ENCODE measurements around the gene DCTN2. TPM values are rescaled to one million over a fixed set of nuclear protein-coding genes. Genes with fewer than 3 reads are reported as not detected.
"Not testable (repeated sequence)": the region's sequence is repeated elsewhere in the genome, so short reads cannot be mapped to it uniquely, and the experiment has no call there.

Gene DCTN2
- total RNA-seq = 104 TPM

- peak; percentile 96 for DNase-seq (ENCODE audit: low spot score)
- intact Hi-C loops (cut with DNase I) = no loop called here
Observed at GRCh38 chr12:57546438-57547287, at the start of gene DCTN2. TSS of gene DCTN2 (minus strand) at chr12:57547192. CDS start at chr12:57547063, 129 bp downstream.

GRCh38 chr12:57593187-57593586 is 46.2 kb upstream of the DCTN2 start:
- intact Hi-C loops (cut with DNase I) = no loop called here
- no peak for ATAC-seq
- DNase-seq (ENCODE audit: low spot score) = no peak

More at GRCh38 chr12:57546438-57547287, at the start of gene DCTN2:
- ATAC-seq = peak; percentile 99

GRCh38 chr12:57592551-57593165 is 45.7 kb upstream of the DCTN2 start:
- intact Hi-C loops (cut with DNase I) = no loop called here
- DNase-seq (ENCODE audit: low spot score) = no peak
- no peak for ATAC-seq

GRCh38 chr12:57591782-57592325 is 44.9 kb upstream of the DCTN2 start:
- intact Hi-C loops (cut with DNase I) = no loop called here

DNA sequence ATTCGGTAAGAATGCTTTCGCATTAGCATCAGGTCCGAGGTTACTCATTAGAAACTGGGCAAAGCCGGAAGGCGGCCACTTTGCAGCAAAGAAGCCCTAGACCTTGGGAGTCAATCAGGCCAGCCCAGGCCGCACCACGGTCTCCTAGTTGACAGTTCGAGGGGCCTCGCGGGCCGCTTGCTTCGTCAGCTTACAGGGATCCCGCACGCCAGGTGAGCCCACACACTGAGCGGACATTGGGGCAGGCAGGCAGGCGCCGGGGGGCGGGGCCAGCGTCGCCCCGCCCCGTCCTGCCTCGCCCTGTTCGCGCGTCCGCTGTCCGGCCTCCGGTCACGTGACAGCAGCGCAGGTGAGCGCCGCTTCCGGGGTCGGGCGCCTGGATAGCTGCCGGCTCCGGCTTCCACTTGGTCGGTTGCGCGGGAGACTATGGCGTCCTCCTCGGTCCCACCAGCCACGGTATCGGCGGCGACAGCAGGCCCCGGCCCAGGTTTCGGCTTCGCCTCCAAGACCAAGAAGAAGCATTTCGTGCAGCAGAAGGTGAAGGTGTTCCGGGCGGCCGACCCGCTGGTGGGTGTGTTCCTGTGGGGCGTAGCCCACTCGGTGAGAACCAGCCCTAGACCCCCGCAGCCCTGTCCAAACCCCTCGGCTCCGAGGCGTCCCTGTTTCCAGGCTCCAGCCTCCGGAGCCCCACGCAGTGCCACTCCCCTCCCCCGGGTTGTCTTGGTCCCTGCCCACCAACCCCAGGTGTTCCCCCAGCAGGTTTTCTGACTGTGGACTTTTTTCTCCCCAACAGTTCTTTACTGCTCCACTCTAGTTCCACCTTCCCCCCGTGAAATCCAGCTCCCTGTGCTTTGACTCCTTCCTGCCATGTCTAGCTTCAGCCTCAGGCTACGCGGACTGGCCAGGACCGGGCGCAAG is 44.1 kb upstream of the DCTN2 start, which contains the start of gene PIP4K2C:
Gene PIP4K2C, plus strand, starts transcription at position 329 of the 918 bp plus-strand sequence. Its CDS starts 98 bp downstream, at position 427.
- intact Hi-C loops (cut with DNase I) = no loop called here
- DNase-seq (ENCODE audit: low spot score) = peak; percentile 84

More at GRCh38 chr12:57591782-57592325, 44.9 kb upstream of the DCTN2 start:
- ATAC-seq (no peak), DNase-seq (ENCODE audit: low spot score) (no peak)

DNA sequence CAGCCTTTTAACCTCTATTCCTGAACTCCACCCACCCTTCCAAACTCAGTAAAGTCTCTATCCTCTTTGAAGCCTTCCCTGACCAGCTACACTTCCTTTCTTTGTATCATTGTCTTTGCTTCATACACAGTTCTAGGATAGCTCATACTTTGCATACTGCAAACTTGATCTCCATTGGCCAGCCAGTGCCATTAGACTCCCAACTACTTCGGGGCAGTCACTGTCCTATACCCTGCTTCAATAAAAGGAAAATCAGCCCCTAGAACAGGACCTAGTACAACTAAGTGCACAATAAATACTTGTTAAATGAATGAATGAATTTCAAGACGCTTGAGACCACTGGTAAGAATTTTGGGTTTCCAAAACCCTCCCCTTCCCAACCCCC is 43.5 kb upstream of the DCTN2 start:
- ATAC-seq = no peak
- intact Hi-C loops (cut with DNase I) = no loop called here
- no peak for DNase-seq (ENCODE audit: low spot score)

More for the DNA sequence above, 44.1 kb upstream of the DCTN2 start, which contains the start of gene PIP4K2C:
- peak; percentile 98 for ATAC-seq

- intact Hi-C loops (cut with DNase I); DNase-seq (ENCODE audit: low spot score); ATAC-seq: not testable (repeated sequence)
Observed at GRCh38 chr12:57588951-57589610, 42.1 kb upstream of the DCTN2 start.

DNA sequence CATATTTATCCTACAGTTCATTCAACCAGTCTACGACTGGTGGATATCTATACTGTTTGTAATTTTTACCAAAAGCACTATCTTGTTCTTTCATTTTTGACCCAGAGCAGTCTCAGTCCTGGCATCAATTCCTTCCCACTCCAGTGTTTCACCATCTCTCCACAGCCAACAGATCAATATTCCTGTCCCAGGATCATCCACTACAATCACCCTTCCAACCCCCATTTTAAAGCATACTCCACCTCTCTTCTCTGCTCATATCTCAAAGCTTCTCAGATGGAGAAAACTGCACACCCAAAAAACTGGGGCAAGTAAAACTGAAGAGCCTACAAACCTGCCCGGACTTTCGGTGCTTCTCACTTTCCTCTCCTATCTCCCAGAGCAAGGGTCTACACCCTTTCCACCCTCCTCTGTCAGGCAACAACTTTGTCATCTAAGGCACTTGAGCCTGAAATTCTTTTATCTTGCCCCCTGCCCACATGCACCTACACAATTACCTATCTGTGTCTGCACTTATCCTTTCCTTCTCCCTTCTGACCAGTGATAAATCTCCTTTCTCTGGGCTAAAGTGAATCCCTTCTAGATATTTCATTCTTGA is 39.9 kb upstream of the DCTN2 start:
- no peak for DNase-seq (ENCODE audit: low spot score)
- intact Hi-C loops (cut with DNase I) = loop anchor here (1.0 kb wide), 1 partner anchor 45 kb away; no protein-coding TSS in a partner anchor
- no peak for ATAC-seq

GRCh38 chr12:57586128-57586527 is 39.1 kb upstream of the DCTN2 start:
- DNase-seq (ENCODE audit: low spot score) (no peak), ATAC-seq (no peak)
- intact Hi-C loops (cut with DNase I) = loop anchor here (1.0 kb wide), 1 partner anchor 46 kb away; no protein-coding TSS in a partner anchor

GRCh38 chr12:57585156-57585555 is 38.2 kb upstream of the DCTN2 start:
- intact Hi-C loops (cut with DNase I) = no loop called here
- no peak for ATAC-seq
- no peak for DNase-seq (ENCODE audit: low spot score)

DNA sequence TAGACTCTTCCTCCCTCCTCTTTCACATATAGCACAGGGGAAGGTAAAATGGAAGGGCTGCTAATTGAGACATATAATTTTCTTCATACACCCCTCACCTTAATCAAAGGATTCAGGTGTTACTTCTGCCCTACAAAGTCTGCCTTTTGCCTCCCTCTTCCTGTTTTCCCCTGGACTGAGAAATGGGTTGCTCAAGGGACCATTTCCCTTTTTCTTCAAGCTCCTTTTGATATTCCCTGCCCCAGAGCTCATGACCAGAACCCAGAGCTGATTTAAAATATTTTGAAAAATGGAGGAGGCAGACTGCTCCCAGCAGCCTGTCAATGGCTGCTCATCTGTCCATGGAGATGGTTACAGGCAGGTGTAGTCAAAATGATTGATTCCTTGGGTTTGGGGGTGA is 37.7 kb upstream of the DCTN2 start:
- DNase-seq (ENCODE audit: low spot score) (no peak), ATAC-seq (no peak)
- intact Hi-C loops (cut with DNase I) = loop anchor here (5.0 kb wide), 1 partner anchor 38 kb away; no protein-coding TSS in a partner anchor

DNA sequence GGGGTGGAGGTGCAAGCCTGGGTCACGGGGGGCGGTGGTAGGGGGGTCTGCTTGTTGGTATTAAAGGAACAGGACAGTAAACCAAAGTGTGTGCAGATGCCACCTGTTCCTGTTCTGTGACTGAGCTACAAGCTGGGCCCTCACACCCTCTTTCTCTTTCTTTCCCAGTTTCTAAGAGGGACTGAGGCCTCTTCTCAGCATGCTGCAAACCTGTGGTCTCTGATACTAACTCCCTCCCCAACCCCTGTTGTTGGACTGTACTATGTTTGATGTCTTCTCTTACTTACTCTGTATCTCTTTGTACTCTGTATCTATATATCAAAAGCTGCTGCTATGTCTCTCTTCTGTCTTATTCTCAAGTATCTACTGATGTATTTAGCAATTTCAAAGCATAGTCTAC is 37.1 kb upstream of the DCTN2 start:
- intact Hi-C loops (cut with DNase I) = loop anchor here (5.0 kb wide), 1 partner anchor 38 kb away; no protein-coding TSS in a partner anchor
- DNase-seq (ENCODE audit: low spot score) (no peak), ATAC-seq (no peak)

DNA sequence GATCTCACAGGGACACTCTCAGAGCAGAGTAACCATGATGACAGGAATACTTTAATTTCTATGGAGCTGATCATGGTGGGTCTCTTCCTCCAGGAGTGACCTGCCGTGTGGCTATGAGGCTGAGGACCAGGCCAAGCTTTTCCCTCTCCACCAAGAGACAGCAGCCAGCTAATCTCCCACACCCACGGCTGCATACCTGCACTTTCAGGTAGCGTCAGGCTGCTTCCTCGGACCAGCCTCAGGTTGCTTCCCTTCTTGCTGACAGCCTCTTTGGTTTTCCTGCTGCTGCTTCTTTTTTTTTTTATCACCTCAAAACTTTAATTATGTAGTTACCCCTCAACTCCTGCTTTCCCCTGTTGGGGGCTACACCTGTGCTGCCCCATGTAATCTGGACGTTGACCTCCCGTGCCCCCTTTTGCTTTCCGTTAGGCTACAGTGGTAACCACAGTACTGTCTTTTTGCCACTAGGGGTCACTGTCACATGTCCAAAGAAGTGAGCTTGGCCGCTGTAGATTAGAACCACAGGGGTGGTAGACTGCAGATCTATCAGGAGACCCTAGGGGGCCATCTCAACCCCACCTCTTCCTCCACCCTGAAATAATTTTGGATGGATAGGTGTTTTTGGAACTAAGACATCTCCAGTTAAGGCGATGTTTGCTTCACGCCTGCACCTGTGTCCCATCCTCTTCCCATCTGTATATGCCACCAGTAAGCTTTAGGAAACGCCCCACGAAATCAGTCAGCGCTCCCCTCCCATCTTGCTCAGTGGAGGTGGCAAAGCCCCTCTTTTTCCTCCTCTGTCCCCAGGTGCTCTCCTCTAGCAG is 36.2 kb upstream of the DCTN2 start:
- peak; percentile 95 for ATAC-seq
- peak; percentile 75 for DNase-seq (ENCODE audit: low spot score)
- intact Hi-C loops (cut with DNase I) = loop anchor here (5.0 kb wide), 1 partner anchor 39 kb away; no protein-coding TSS in a partner anchor

DNA sequence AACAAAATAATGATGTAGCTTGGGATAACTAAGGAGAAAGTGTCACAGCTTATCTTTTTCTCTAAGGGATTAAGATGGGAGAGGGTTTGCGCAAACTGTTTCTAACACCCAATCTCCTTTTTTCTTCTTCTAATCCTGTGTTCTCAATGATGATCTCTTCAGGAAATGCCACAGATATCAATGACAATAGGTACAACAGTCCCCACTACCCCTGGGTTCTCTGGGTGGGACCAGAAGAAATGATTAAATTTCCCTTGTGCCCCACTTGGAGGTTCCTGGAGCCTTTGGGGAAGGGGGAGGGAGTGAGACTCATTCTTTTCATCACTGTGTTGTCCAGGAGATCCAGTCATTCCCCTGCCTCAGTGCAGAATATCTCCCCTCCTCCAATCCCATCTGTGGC is 35.4 kb upstream of the DCTN2 start:
- intact Hi-C loops (cut with DNase I) = loop anchor here (5.0 kb wide), 1 partner anchor 40 kb away; no protein-coding TSS in a partner anchor
- no peak for DNase-seq (ENCODE audit: low spot score)
- ATAC-seq = no peak

- no peak for ATAC-seq
- DNase-seq (ENCODE audit: low spot score) = no peak
- intact Hi-C loops (cut with DNase I) = loop anchor here (5.0 kb wide), 1 partner anchor 40 kb away; no protein-coding TSS in a partner anchor
Observed at GRCh38 chr12:57581802-57582201, 34.8 kb upstream of the DCTN2 start.

GRCh38 chr12:57580466-57580795 is 33.4 kb upstream of the DCTN2 start:
- ATAC-seq (no peak), DNase-seq (ENCODE audit: low spot score) (no peak)
- intact Hi-C loops (cut with DNase I) = loop anchor here (5.0 kb wide), 1 partner anchor 42 kb away; no protein-coding TSS in a partner anchor
